Fibroblast of lung (primary cell): ENCODE results near the gene CRNN. TPM values are rescaled to one million over a fixed set of nuclear protein-coding genes. Genes with fewer than 3 reads are reported as not detected.

Source experiments
- DNase-seq, 2 donors: peaks; one replicate each; pipeline versions ENCODE4 v3.0.0 to v3.0.0-alpha.2; 2010; ENCODE audit warnings: low read depth in 2 of 2
- H2AFZ ChIP-seq: 2 replicates; pipeline ENCODE4 v1.5.1; 2012; ENCODE audit warnings: low read length, control low read depth, inconsistent platforms
- H3K27ac ChIP-seq: 2 replicates; pipeline ENCODE4 v1.5.1; 2011; ENCODE audit warnings: low read length, control low read depth; ENCODE audit not compliant: insufficient read depth
- H3K27me3 ChIP-seq: 2 replicates; pipeline ENCODE4 v1.5.1; 2011; ENCODE audit warnings: mild to moderate bottlenecking, low read length; ENCODE audit not compliant: control insufficient read depth, insufficient read depth
- H3K36me3 ChIP-seq: 2 replicates; pipeline ENCODE4 v1.5.1; 2011; ENCODE audit warnings: low read length; ENCODE audit not compliant: control insufficient read depth, insufficient read depth
- H3K4me1 ChIP-seq: 2 replicates; pipeline ENCODE4 v1.5.1; 2011; ENCODE audit warnings: low read length; ENCODE audit not compliant: control insufficient read depth, insufficient read depth; ENCODE audit errors: extremely low read depth
- H3K4me2 ChIP-seq: 2 replicates; pipeline ENCODE4 v1.5.1; 2011; ENCODE audit warnings: low read length, control low read depth; ENCODE audit not compliant: insufficient read depth; ENCODE audit errors: extremely low read depth
- H3K4me3 ChIP-seq, 4 experiments: fragments of 200-600 bp in 1 of 4; sonication (generic) in 1 of 4; replicated peaks in 1 of 4; 2 replicates each; pipeline ENCODE4 v1.5.1; 2011 to 2016; ENCODE audit warnings: low read length in 4 of 4, low read depth in 3 of 4, mild to moderate bottlenecking in 3 of 4, control low read depth in 2 of 4, inconsistent platforms in 1 of 4, mixed read lengths in 1 of 4; ENCODE audit not compliant: insufficient read depth in 1 of 4; ENCODE audit errors: control extremely low read depth in 1 of 4
- H3K79me2 ChIP-seq: 2 replicates; pipeline ENCODE4 v1.5.1; 2012; ENCODE audit warnings: mild to moderate bottlenecking, low read length, inconsistent platforms; ENCODE audit not compliant: control insufficient read depth, insufficient read depth
- H3K9ac ChIP-seq: 2 replicates; pipeline ENCODE4 v1.5.1; 2011; ENCODE audit warnings: mild to moderate bottlenecking, low read length, control low read depth; ENCODE audit not compliant: insufficient read depth
- H3K9me3 ChIP-seq: 2 replicates; pipeline ENCODE4 v1.5.1; 2012; ENCODE audit warnings: low read depth, low read length; ENCODE audit not compliant: control insufficient read depth, insufficient read depth
- H4K20me1 ChIP-seq: 2 replicates; pipeline ENCODE4 v1.5.1; 2011; ENCODE audit warnings: low read length; ENCODE audit not compliant: control insufficient read depth, insufficient read depth; ENCODE audit errors: extremely low read depth
- EZH2 ChIP-seq: IDR thresholded peaks from 2 replicates; pipeline ENCODE4 v1.5.1; 2012; ENCODE audit warnings: low read length, control low read depth, mild to moderate bottlenecking; ENCODE audit errors: missing control alignments
- polyA plus RNA-seq, 2 donors: library from polyadenylated mRNA; depleted of rRNA in 1 of 2; stranded (reverse) in 1 of 2; unstranded in 1 of 2; fragments of >200 nt; gene quantifications; 2 replicates each; pipeline ENCODE4 v1.2.1, GENCODE V29; 2011 to 2012; ENCODE audit warnings: missing spikeins in 1 of 2
- total RNA-seq: library from RNA; depleted of rRNA; stranded (reverse); fragments of >200 nt; gene quantifications from 2 replicates; pipeline ENCODE4 v1.2.1, GENCODE V29; 2014
- TF ChIP-seq, protein P1 (sequence below), 2 donors: IDR thresholded peaks in 1 of 2; conservative IDR thresholded peaks in 1 of 2; 1 replicate in 1 of 2; 2 replicates in 1 of 2; pipeline ENCODE4 v1.5.1; 2011 to 2012; ENCODE audit warnings: low read length in 2 of 2, control low read depth in 1 of 2, inconsistent platforms in 1 of 2, low read depth in 1 of 2, mild to moderate bottlenecking in 1 of 2

CRNN gene
- total and polyA plus RNA-seq, 2 donors (not counting 1 experiment from before 2014, with no cell fraction given): not detected

DNA sequence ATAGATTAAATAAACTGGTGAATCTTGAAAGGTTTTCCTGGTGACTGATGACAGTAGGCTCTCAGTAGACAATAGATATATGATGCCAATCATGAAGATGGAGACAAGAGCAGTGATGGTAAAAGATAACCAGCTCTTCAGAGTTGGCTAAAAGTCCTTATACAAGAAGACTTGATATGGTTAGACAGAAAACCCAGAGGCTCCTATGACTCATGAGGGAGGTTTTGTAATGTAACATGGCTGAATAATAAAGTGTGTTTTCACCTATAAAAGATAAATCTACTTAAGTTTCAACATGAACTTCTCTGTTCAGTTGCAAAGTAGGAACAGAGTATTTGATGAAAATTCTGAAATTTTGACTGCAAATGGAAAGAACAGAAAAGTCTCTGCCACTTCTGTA lies 12.7 kb upstream of the CRNN start:
- H4K20me1 ChIP-seq: no peaks in the 10 kb centered on the region
- H3K4me1 ChIP-seq: no peaks in the 10 kb centered on the region
- DNase-seq: no peak
- H3K79me2 ChIP-seq: no peaks in the 10 kb centered on the region
- H3K27ac ChIP-seq: no peak overlapping the region
- TF ChIP-seq EZH2: no peak
- TF ChIP-seq, protein P1, sequence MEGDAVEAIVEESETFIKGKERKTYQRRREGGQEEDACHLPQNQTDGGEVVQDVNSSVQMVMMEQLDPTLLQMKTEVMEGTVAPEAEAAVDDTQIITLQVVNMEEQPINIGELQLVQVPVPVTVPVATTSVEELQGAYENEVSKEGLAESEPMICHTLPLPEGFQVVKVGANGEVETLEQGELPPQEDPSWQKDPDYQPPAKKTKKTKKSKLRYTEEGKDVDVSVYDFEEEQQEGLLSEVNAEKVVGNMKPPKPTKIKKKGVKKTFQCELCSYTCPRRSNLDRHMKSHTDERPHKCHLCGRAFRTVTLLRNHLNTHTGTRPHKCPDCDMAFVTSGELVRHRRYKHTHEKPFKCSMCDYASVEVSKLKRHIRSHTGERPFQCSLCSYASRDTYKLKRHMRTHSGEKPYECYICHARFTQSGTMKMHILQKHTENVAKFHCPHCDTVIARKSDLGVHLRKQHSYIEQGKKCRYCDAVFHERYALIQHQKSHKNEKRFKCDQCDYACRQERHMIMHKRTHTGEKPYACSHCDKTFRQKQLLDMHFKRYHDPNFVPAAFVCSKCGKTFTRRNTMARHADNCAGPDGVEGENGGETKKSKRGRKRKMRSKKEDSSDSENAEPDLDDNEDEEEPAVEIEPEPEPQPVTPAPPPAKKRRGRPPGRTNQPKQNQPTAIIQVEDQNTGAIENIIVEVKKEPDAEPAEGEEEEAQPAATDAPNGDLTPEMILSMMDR (conservative IDR thresholded peaks at IDR 0.05 in 1 of 2, IDR thresholded peaks at IDR 0.05 in 1 of 2; ENCODE audit: low read depth in 1 of 2, low read length in 2 of 2): no peak
- H3K4me2 ChIP-seq: no peak overlapping the region
- no peaks in the 10 kb centered on the region for H3K36me3 ChIP-seq
- H3K4me3 ChIP-seq: no peak overlapping the region
- H3K9ac ChIP-seq: no peak overlapping the region
- H3K9me3 ChIP-seq: no peaks in the 10 kb centered on the region
- H3K27me3 ChIP-seq: no peaks in the 10 kb centered on the region
- no peak overlapping the region for H2AFZ ChIP-seq

DNA sequence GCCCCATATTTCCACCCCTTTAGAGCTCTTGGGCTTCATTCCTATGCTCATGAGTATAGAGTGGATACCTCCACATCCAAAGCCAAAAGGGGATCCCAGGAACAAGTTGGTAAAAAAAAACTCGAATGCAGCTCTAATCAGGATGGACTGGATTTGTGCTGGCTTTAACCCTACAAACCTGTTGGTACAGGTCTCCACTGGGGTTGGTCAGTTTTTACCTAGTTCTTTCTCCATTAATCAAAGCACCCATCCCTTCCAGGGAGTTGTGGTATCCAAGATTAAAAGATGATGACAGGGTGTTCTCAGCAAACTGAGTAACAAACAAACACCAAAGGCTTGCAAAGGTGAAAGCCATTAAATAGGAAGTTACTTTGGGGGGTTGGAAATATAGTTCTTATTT lies 5.9 kb upstream of the CRNN start:
- Histone ChIP-seq H3K27me3 (no peaks in the 10 kb centered on the region), H3K9me3 (no peaks in the 10 kb centered on the region), H3K79me2 (no peaks in the 10 kb centered on the region), H4K20me1 (no peaks in the 10 kb centered on the region), H3K4me3 (no peak overlapping the region), H3K27ac (no peak overlapping the region), H3K9ac (no peak overlapping the region), H3K4me2 (no peak overlapping the region), H2AFZ (no peak overlapping the region), H3K36me3 (no peaks in the 10 kb centered on the region), H3K4me1 (no peaks in the 10 kb centered on the region)
- TF ChIP-seq, protein P1 (conservative IDR thresholded peaks at IDR 0.05 in 1 of 2, IDR thresholded peaks at IDR 0.05 in 1 of 2; ENCODE audit: low read depth in 1 of 2, low read length in 2 of 2): no peak
- no peak for TF ChIP-seq EZH2
- no peak for DNase-seq

DNA sequence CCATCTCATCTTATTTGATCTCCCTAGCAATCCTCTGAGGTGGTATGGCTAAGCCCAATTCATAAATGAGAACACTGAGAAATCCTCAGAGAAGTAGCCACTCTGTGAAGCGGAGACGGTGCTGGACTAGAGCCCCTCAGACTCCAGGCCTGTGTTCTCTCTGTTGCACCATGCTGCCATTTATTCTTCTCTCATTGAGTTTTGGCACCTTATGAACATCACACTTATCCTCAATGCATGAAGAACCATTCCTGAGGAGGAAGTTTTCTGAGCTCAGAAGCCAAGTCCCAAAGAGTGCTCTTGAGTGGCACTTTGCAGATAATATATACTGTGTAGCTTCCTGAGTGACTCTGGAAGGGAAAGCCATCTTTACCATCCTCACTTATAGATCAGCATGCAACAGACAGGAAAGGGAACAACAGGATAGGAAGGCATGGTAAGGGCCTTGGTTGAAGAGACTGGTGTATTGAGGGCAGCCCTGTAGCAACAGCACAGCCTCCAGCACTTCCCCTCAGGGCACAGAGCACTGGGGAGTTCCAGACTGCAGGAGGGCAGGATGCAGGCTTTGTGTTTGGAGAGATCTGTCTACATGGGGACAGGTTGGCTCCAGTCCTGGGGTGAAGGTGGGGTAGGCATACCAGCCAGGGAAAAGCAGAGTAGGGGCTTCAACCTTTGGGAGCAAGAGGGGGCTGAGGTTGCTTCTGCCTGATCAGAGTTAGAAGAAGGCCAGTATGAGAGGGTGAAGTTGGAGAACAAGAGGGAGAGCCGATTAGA lies 1.6 kb upstream of the CRNN start:
- Histone ChIP-seq H3K79me2 (no peaks in the 10 kb centered on the region), H3K27me3 (no peaks in the 10 kb centered on the region), H2AFZ (no peak overlapping the region), H3K4me1 (no peaks in the 10 kb centered on the region), H3K9me3 (no peaks in the 10 kb centered on the region), H4K20me1 (no peaks in the 10 kb centered on the region), H3K36me3 (no peaks in the 10 kb centered on the region), H3K4me3 (no peak overlapping the region), H3K27ac (no peak overlapping the region), H3K9ac (no peak overlapping the region), H3K4me2 (no peak overlapping the region)
- TF ChIP-seq, protein P1 (conservative IDR thresholded peaks at IDR 0.05 in 1 of 2, IDR thresholded peaks at IDR 0.05 in 1 of 2; ENCODE audit: low read depth in 1 of 2, low read length in 2 of 2): no peak
- TF ChIP-seq EZH2: no peak
- no peak for DNase-seq
